K562 (cell line): Measurements from ENCODE around the gene ATXN7. TPM values are rescaled to one million over a fixed set of nuclear protein-coding genes. Genes with fewer than 3 reads are reported as not detected.

Experiments
- CUX1 ChIP-seq: fragments of 200-800 bp; sonication (Bioruptor generic); IDR thresholded peaks from 2 replicates; pipeline ENCODE4 v1.6.1; 2016; ENCODE audit warnings: missing genetic modification characterization, missing compliant biosample characterization
- FOXJ2 ChIP-seq: fragments of 200-800 bp; sonication (Bioruptor generic); IDR thresholded peaks from 2 replicates; pipeline ENCODE4 v1.6.1; 2016; ENCODE audit warnings: missing genetic modification characterization, missing compliant biosample characterization
- HDAC3 ChIP-seq: fragments of 450-650 bp; IDR thresholded peaks from 2 replicates; pipeline ENCODE4 v1.6.1; 2018; ENCODE audit warnings: borderline replicate concordance, mild to moderate bottlenecking, moderate library complexity; ENCODE audit not compliant: partially characterized antibody
- HMGXB4 ChIP-seq: sonication (generic); formaldehyde crosslinking; IDR thresholded peaks from 2 replicates; pipeline ENCODE4 v1.8.1; 2023; ENCODE audit warnings: mild to moderate bottlenecking, missing genetic modification reagents
- KLF16 ChIP-seq: IDR thresholded peaks from 2 replicates; pipeline ENCODE4 v1.6.1; 2016; ENCODE audit warnings: antibody characterized with exemption
- NONO ChIP-seq, 2 experiments: fragments of 200-400 bp in 1 of 2; fragments of 450-650 bp in 1 of 2; formaldehyde crosslinking in 1 of 2; IDR thresholded peaks; 2 replicates each; pipeline ENCODE4 v1.6.1; 2017; ENCODE audit warnings: low read depth in 2 of 2, mild to moderate bottlenecking in 2 of 2, moderate library complexity in 2 of 2, low read length in 1 of 2
- RB1 ChIP-seq: fragments of 450-650 bp; IDR thresholded peaks from 2 replicates; pipeline ENCODE4 v1.6.1; 2017; ENCODE audit warnings: low read depth, mild to moderate bottlenecking
- TAF9B ChIP-seq: fragments of 450-650 bp; IDR thresholded peaks from 2 replicates; pipeline ENCODE4 v1.6.1; 2018; ENCODE audit warnings: mild to moderate bottlenecking; ENCODE audit not compliant: partially characterized antibody
- THAP12 ChIP-seq: fragments of 250-450 bp; sonication (Bioruptor Pico); IDR thresholded peaks from 2 replicates; pipeline ENCODE4 v1.9.0; 2021; ENCODE audit warnings: mild to moderate bottlenecking, inconsistent platforms
- polyA plus RNA-seq, 8 experiments: library from polyadenylated mRNA; depleted of rRNA in 4 of 8; stranded (reverse) in 5 of 8; unstranded in 3 of 8; fragments of >200 nt; fragmentation: Nextera tagmentation in 2 of 8; fragmentation: Illumina TruSeq in 1 of 8; extraction: Ambion mirVana in 2 of 8; extraction: Trizol in 1 of 8; gene quantifications; 2 replicates each; pipeline versions ENCODE4 v1.2.1 to v1.2.3, GENCODE V29; 2011 to 2014; ENCODE audit warnings: inconsistent platforms in 1 of 8, missing spikeins in 1 of 8
- total RNA-seq, 7 experiments: library from RNA; depleted of rRNA in 6 of 7; stranded (reverse); fragments of >200 nt in 6 of 7; fragmentation: Illumina TruSeq in 2 of 7; extraction: Trizol in 2 of 7; gene quantifications; 2 replicates each; pipeline versions ENCODE4 v1.2.1 to v1.2.3, GENCODE V29; 2011 to 2021; ENCODE audit warnings: low replicate concordance in 1 of 7
- TF ChIP-seq, protein P1 (sequence below): sonication (generic); formaldehyde crosslinking; IDR thresholded peaks from 2 replicates; pipeline ENCODE4 v1.9.0; 2022; ENCODE audit warnings: mild to moderate bottlenecking, missing genetic modification reagents
- TF ChIP-seq, protein P2 (sequence below): fragments of 250-450 bp; sonication (Bioruptor Pico); IDR thresholded peaks from 2 replicates; pipeline ENCODE4 v1.8.0; 2021; ENCODE audit warnings: borderline replicate concordance, mild to moderate bottlenecking, moderate library complexity; ENCODE audit not compliant: poor library complexity, severe bottlenecking
- TF ChIP-seq, protein P3 (sequence below): fragments of 200-800 bp; sonication (Bioruptor generic); IDR thresholded peaks from 2 replicates; pipeline ENCODE4 v1.6.1; 2017; ENCODE audit warnings: missing genetic modification characterization, missing compliant biosample characterization

The ATXN7 gene
- total and polyA plus RNA-seq, 9 of the 15 experiments (the other 6 are each of a cell fraction or from before 2014, with no cell fraction given): 0.41 to 9.2 (median 6.7) TPM

DNA sequence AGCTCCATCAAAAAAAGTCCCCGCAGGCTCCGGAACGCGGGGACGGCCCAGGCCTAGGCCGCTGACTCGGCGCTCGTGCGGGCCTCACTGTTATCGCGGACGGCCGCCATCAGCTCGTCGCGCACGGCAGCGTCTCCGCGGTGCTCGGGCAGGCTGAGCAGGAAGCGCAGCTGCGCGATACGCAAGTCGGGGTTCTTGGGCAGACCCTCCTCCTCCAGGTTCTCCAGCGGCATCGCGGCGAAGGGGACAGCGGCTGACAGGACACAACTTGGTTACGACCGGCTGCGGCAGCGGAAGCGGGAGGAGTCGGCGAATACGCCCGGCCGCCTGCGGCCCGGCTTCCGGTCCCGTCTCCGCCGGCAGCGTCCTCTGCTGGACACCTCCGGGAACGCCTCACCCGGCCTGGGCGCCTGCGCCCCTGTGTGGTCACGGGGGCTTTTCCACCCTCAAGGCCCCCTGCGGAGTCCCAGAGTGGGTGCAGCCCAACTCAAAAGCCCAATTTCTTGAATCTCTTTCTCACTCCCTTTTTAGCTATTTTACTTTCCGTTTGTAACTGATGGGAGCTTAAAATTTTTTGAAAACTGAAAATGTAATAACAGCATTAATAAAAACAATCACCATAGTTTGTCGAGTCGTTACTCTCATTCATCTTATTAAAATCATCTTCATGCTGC is 159.7 kb downstream of the ATXN7 start, which contains the start of gene PSMD6 (continued):
- TF ChIP-seq THAP12 (peak; percentile 89), FOXJ2 (tag) (no peak), NONO (IDR thresholded peaks at IDR 0.05; ENCODE audit: low read depth in 2 of 2, low read length in 1 of 2) (peak in 1 of 2 experiments; percentile 53; a peak in 1 of 4 replicates), KLF16 (no peak), RB1 (peak; percentile 74), TAF9B (peak; percentile 65), HDAC3 (peak; percentile 19), HMGXB4 (CRISPR knock-in tag) (peak; percentile 96), CUX1 (CRISPR knock-in tag) (0 out of 2 replicates have a peak, but pooled peaks have one; percentile 45)
- TF ChIP-seq, protein P1, sequence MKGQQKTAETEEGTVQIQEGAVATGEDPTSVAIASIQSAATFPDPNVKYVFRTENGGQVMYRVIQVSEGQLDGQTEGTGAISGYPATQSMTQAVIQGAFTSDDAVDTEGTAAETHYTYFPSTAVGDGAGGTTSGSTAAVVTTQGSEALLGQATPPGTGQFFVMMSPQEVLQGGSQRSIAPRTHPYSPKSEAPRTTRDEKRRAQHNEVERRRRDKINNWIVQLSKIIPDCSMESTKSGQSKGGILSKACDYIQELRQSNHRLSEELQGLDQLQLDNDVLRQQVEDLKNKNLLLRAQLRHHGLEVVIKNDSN: peak; percentile 68
- TF ChIP-seq, protein P2, sequence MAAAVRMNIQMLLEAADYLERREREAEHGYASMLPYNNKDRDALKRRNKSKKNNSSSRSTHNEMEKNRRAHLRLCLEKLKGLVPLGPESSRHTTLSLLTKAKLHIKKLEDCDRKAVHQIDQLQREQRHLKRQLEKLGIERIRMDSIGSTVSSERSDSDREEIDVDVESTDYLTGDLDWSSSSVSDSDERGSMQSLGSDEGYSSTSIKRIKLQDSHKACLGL (CRISPR knock-in tag): no peak
- TF ChIP-seq, protein P3, sequence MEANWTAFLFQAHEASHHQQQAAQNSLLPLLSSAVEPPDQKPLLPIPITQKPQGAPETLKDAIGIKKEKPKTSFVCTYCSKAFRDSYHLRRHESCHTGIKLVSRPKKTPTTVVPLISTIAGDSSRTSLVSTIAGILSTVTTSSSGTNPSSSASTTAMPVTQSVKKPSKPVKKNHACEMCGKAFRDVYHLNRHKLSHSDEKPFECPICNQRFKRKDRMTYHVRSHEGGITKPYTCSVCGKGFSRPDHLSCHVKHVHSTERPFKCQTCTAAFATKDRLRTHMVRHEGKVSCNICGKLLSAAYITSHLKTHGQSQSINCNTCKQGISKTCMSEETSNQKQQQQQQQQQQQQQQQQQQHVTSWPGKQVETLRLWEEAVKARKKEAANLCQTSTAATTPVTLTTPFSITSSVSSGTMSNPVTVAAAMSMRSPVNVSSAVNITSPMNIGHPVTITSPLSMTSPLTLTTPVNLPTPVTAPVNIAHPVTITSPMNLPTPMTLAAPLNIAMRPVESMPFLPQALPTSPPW (CRISPR knock-in tag): peak; percentile 48; the same call in 1 of the 2 replicates
